ES-I3 (cell line): ENCODE results near the gene RASIP1.

ENCODE experiments used
- H3K36me3 ChIP-seq: 2 replicates; pipeline ENCODE4 v1.6.1; 2013; ENCODE audit warnings: mild to moderate bottlenecking, low read length, control low read depth, moderate library complexity; ENCODE audit not compliant: insufficient read depth
- H3K4me1 ChIP-seq: 2 replicates; pipeline ENCODE4 v1.6.1; 2013; ENCODE audit warnings: mild to moderate bottlenecking, control low read depth, low read length; ENCODE audit not compliant: insufficient read depth
- H3K9ac ChIP-seq: 2 replicates; pipeline ENCODE4 v1.6.1; 2013; ENCODE audit warnings: low read depth, mild to moderate bottlenecking, low read length, moderate library complexity
- H3K9me3 ChIP-seq: 2 replicates; pipeline ENCODE4 v1.6.1; 2013; ENCODE audit warnings: mild to moderate bottlenecking, low read length, moderate library complexity; ENCODE audit not compliant: control insufficient read depth, insufficient read depth

Gene RASIP1

GRCh38 chr19:48673436-48674100 lies 66.8 kb downstream of the RASIP1 start:
- no peaks in the 10 kb centered on the region for H3K36me3 ChIP-seq
- H3K9ac ChIP-seq, result peak overlapping the region; percentile 27; the same call in 1 of the 2 replicates
- H3K4me1 ChIP-seq, result peaks cover 17% of the 10 kb centered on the region
- no peaks in the 10 kb centered on the region for H3K9me3 ChIP-seq

- H3K4me1 ChIP-seq, result peaks cover 17% of the 10 kb centered on the region
- H3K9ac ChIP-seq, result peak within 1 kb of the TSS; percentile 27; the same call in 1 of the 2 replicates
- H3K36me3 ChIP-seq, result no peaks in the 10 kb centered on the region
- H3K9me3 ChIP-seq, result no peaks in the 10 kb centered on the region
Measured at GRCh38 chr19:48672994-48673393, 67.4 kb downstream of the RASIP1 start, which contains the start of gene NTN5. NTN5 (minus strand) TSS chr19:48673017; CDS start chr19:48670986, 2,031 bp downstream.

DNA sequence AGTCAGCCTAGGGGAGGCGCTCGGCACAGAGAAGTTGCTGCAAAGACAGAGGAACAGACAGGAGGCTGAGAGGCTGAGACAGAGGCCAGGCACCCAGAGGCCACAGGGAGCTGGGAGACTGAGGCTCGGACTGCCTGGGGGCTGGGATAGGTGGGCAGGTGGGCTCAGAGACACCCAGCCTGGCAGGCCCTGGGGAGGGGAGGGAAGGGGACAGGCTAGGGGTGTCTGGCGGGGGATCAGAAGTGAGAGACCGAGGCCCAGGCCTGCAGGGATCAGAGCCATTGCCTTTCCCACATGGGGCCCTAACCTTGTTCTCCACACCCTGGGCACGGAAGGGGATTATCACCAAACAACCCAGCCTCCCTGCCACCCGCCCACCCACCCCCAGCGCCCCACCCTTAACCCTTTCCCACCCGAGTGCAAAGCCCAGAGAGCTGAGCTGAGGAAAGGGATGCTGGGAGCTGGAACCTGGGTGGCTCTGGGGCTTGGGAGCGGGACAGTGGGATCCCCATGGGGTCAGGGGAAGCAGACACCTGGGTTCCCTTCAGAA lies 68.9 kb downstream of the RASIP1 start:
- H3K36me3 ChIP-seq, result no peaks in the 10 kb centered on the region
- no peak overlapping the region for H3K9ac ChIP-seq
- H3K4me1 ChIP-seq, result peaks cover 17% of the 10 kb centered on the region
- no peaks in the 10 kb centered on the region for H3K9me3 ChIP-seq

GRCh38 chr19:48670699-48671445 lies 69.5 kb downstream of the RASIP1 start:
- H3K4me1 ChIP-seq, result peaks cover 16% of the 10 kb centered on the region
- H3K9me3 ChIP-seq, result no peaks in the 10 kb centered on the region
- no peaks in the 10 kb centered on the region for H3K36me3 ChIP-seq
- H3K9ac ChIP-seq, result no peak overlapping the region
